Progenitor cell of endocrine pancreas (in vitro differentiated cells): ENCODE measurements around the gene CAB39. TPM values are rescaled to one million over a fixed set of nuclear protein-coding genes. Genes with fewer than 3 reads are reported as not detected.

Experiments used
- DNase-seq: peaks from one replicate; pipeline ENCODE4 v3.0.0; 2021; ENCODE audit warnings: low spot score; ENCODE audit not compliant: unreplicated experiment
- H3K27ac Mint-ChIP-seq: 2 replicates; pipeline ENCODE4 v1.8.0; 2021; ENCODE audit warnings: mild to moderate bottlenecking, moderate library complexity, mixed read lengths
- H3K27me3 Mint-ChIP-seq: 2 replicates; pipeline ENCODE4 v1.8.0; 2021; ENCODE audit warnings: mixed read lengths
- H3K36me3 Mint-ChIP-seq: 2 replicates; pipeline ENCODE4 v1.8.0; 2022; ENCODE audit warnings: mixed read lengths; ENCODE audit not compliant: insufficient read depth
- H3K4me1 Mint-ChIP-seq: 2 replicates; pipeline ENCODE4 v1.8.0; 2021; ENCODE audit warnings: low read depth, mixed read lengths
- H3K4me3 Mint-ChIP-seq: 2 replicates; pipeline ENCODE4 v1.8.0; 2021; ENCODE audit warnings: low read depth, mild to moderate bottlenecking, moderate library complexity, mixed read lengths
- H3K9me3 Mint-ChIP-seq: 2 replicates; pipeline ENCODE4 v1.8.0; 2021; ENCODE audit warnings: low read depth, mixed read lengths
- CTCF ChIP-seq: fragments of 200-600 bp; sonication (generic); IDR thresholded peaks from one replicate; pipeline ENCODE4 v1.5.0; 2021; ENCODE audit warnings: antibody characterized with exemption, mild to moderate bottlenecking; ENCODE audit not compliant: unreplicated experiment
- total RNA-seq: library from RNA; stranded (reverse); gene quantifications from 2 replicates; pipeline ENCODE4 v1.2.1, GENCODE V29; 2021

Gene CAB39
- total RNA-seq, 1 donor from 2014 or later, result 44.1 TPM

- H3K4me3 Mint-ChIP-seq, result no peak overlapping the region
- H3K36me3 Mint-ChIP-seq, result no peaks in the 10 kb centered on the region
- no peak overlapping the region for H3K27ac Mint-ChIP-seq
- DNase-seq, result no peak
- TF ChIP-seq CTCF, result no peak
- H3K9me3 Mint-ChIP-seq, result no peaks in the 10 kb centered on the region
- H3K27me3 Mint-ChIP-seq, result peaks cover 10% of the 10 kb centered on the region
- no peaks in the 10 kb centered on the region for H3K4me1 Mint-ChIP-seq
Observed at GRCh38 chr2:230703514-230703913, 9.1 kb upstream of the CAB39 start.

GRCh38 chr2:230706053-230706521, 6.6 kb upstream of the CAB39 start:
- Mint-ChIP-seq H3K36me3 (no peaks in the 10 kb centered on the region), H3K27ac (no peak overlapping the region), H3K27me3 (peaks cover 10% of the 10 kb centered on the region), H3K4me3 (no peak overlapping the region), H3K4me1 (no peaks in the 10 kb centered on the region), H3K9me3 (no peaks in the 10 kb centered on the region)
- DNase-seq, result no peak
- no peak for TF ChIP-seq CTCF

GRCh38 chr2:230706966-230707365, 5.7 kb upstream of the CAB39 start:
- Mint-ChIP-seq H3K4me1 (no peaks in the 10 kb centered on the region), H3K27ac (no peak overlapping the region), H3K4me3 (no peak overlapping the region), H3K9me3 (no peaks in the 10 kb centered on the region), H3K27me3 (peaks cover 10% of the 10 kb centered on the region), H3K36me3 (no peaks in the 10 kb centered on the region)
- no peak for TF ChIP-seq CTCF
- no peak for DNase-seq

- no peak for DNase-seq
Observed at GRCh38 chr2:230708204-230708603, 4.4 kb upstream of the CAB39 start.

GRCh38 chr2:230711224-230711623, 1.4 kb upstream of the CAB39 start:
- H3K27ac Mint-ChIP-seq, result no peak overlapping the region
- H3K4me3 Mint-ChIP-seq, result no peak overlapping the region
- DNase-seq, result no peak
- no peak for TF ChIP-seq CTCF
- no peaks in the 10 kb centered on the region for H3K9me3 Mint-ChIP-seq
- H3K36me3 Mint-ChIP-seq, result peaks cover 2% of the 10 kb centered on the region
- peaks cover 18% of the 10 kb centered on the region for H3K4me1 Mint-ChIP-seq
- peaks cover 10% of the 10 kb centered on the region for H3K27me3 Mint-ChIP-seq

More at GRCh38 chr2:230708204-230708603, 4.4 kb upstream of the CAB39 start:
- no peak for TF ChIP-seq CTCF
- peaks cover 10% of the 10 kb centered on the region for H3K27me3 Mint-ChIP-seq
- H3K36me3 Mint-ChIP-seq, result no peaks in the 10 kb centered on the region
- H3K27ac Mint-ChIP-seq, result no peak overlapping the region
- H3K4me1 Mint-ChIP-seq, result no peaks in the 10 kb centered on the region
- no peak overlapping the region for H3K4me3 Mint-ChIP-seq
- H3K9me3 Mint-ChIP-seq, result no peaks in the 10 kb centered on the region
